Neutrophil (primary cell): Measurements from ENCODE around the gene ALPK3.

Experiments used
- H3K27ac ChIP-seq: fragments of 200-600 bp; sonication (generic); 2 replicates; pipeline ENCODE4 v1.5.1; 2016; ENCODE audit warnings: mild to moderate bottlenecking, moderate library complexity
- H3K27me3 ChIP-seq: fragments of 200-600 bp; sonication (generic); 2 replicates; pipeline ENCODE4 v1.6.0; 2016; ENCODE audit warnings: mild to moderate bottlenecking
- H3K36me3 ChIP-seq: fragments of 200-600 bp; sonication (generic); 2 replicates; pipeline ENCODE4 v1.5.1; 2017
- H3K4me1 ChIP-seq, 2 experiments: fragments of 200-600 bp in 1 of 2; sonication (generic) in 1 of 2; 1 replicate in 1 of 2; 2 replicates in 1 of 2; pipeline versions ENCODE4 v1.5.1 to v1.6.1; 2013 to 2016; ENCODE audit warnings: low read depth in 1 of 2, low read length in 1 of 2, mild to moderate bottlenecking in 1 of 2, moderate library complexity in 1 of 2; ENCODE audit not compliant: control insufficient read depth in 1 of 2, insufficient read depth in 1 of 2
- H3K4me3 ChIP-seq, 2 experiments: fragments of 200-600 bp in 1 of 2; sonication (generic) in 1 of 2; 1 replicate in 1 of 2; 2 replicates in 1 of 2; pipeline ENCODE4 v1.5.1; 2013 to 2016; ENCODE audit warnings: low read depth in 1 of 2, low read length in 1 of 2, mild to moderate bottlenecking in 1 of 2, moderate library complexity in 1 of 2
- H3K9me3 ChIP-seq: fragments of 200-600 bp; sonication (generic); 2 replicates; pipeline ENCODE4 v1.5.1; 2016
- CTCF ChIP-seq: fragments of 200-600 bp; sonication (generic); IDR thresholded peaks from 2 replicates; pipeline ENCODE4 v1.5.1; 2016; ENCODE audit warnings: antibody characterized with exemption

ALPK3 gene

GRCh38 chr15:84784262-84784661 is 32.9 kb upstream of the ALPK3 start:
- TF ChIP-seq CTCF: no peak
- peak overlapping the region; percentile 83 for H3K27ac ChIP-seq
- no peak overlapping the region for H3K4me3 ChIP-seq
- no peaks in the 10 kb centered on the region for H3K27me3 ChIP-seq
- H3K4me1 ChIP-seq: peaks cover 8 to 21% of the 10 kb centered on the region in 2 experiments
- H3K9me3 ChIP-seq: no peaks in the 10 kb centered on the region
- H3K36me3 ChIP-seq: peaks cover 57% of the 10 kb centered on the region

- Histone ChIP-seq H3K27me3 (no peaks in the 10 kb centered on the region), H3K9me3 (no peaks in the 10 kb centered on the region), H3K36me3 (peaks cover 62% of the 10 kb centered on the region), H3K4me1 (peaks cover 8 to 21% of the 10 kb centered on the region in 2 experiments), H3K4me3 (no peak overlapping the region), H3K27ac (peak overlapping the region; percentile 83)
- TF ChIP-seq CTCF: no peak
Observed at GRCh38 chr15:84785053-84785452, 32.1 kb upstream of the ALPK3 start.

- no peak overlapping the region for H3K4me3 ChIP-seq
- H3K9me3 ChIP-seq: no peaks in the 10 kb centered on the region
- peak overlapping the region; percentile 46 for H3K27ac ChIP-seq
- TF ChIP-seq CTCF: no peak
- H3K4me1 ChIP-seq: peaks cover 8 to 21% of the 10 kb centered on the region in 2 experiments
- no peaks in the 10 kb centered on the region for H3K27me3 ChIP-seq
- H3K36me3 ChIP-seq: peaks cover 79% of the 10 kb centered on the region
Observed at GRCh38 chr15:84788500-84788899, 28.7 kb upstream of the ALPK3 start.

- H3K27me3 ChIP-seq: no peaks in the 10 kb centered on the region
- H3K27ac ChIP-seq: no peak overlapping the region
- H3K4me3 ChIP-seq: no peak overlapping the region
- peaks cover 8 to 21% of the 10 kb centered on the region in 2 experiments for H3K4me1 ChIP-seq
- H3K36me3 ChIP-seq: peaks cover 78% of the 10 kb centered on the region
- H3K9me3 ChIP-seq: no peaks in the 10 kb centered on the region
- TF ChIP-seq CTCF: no peak
Observed at GRCh38 chr15:84789762-84790161, 27.4 kb upstream of the ALPK3 start.

GRCh38 chr15:84790676-84791075 is 26.5 kb upstream of the ALPK3 start:
- no peak for TF ChIP-seq CTCF
- no peak overlapping the region for H3K27ac ChIP-seq
- no peaks in the 10 kb centered on the region for H3K9me3 ChIP-seq
- H3K27me3 ChIP-seq: no peaks in the 10 kb centered on the region
- peaks cover 76% of the 10 kb centered on the region for H3K36me3 ChIP-seq
- no peak overlapping the region for H3K4me3 ChIP-seq
- H3K4me1 ChIP-seq: peaks cover 8 to 17% of the 10 kb centered on the region in 2 experiments

- no peak for TF ChIP-seq CTCF
- Histone ChIP-seq H3K36me3 (peaks cover 75% of the 10 kb centered on the region), H3K27ac (peak overlapping the region; percentile 15), H3K27me3 (no peaks in the 10 kb centered on the region), H3K4me3 (no peak overlapping the region), H3K9me3 (no peaks in the 10 kb centered on the region), H3K4me1 (peaks cover 8 to 11% of the 10 kb centered on the region in 2 experiments)
Observed at GRCh38 chr15:84791763-84792162, 25.4 kb upstream of the ALPK3 start.
